ENCODE results near the gene SVEP1. TPM values are rescaled to one million over a fixed set of nuclear protein-coding genes. Genes with fewer than 3 reads are reported as not detected.

SVEP1 gene
- total RNA-seq, 4 donors from 2014 or later = 41.9 to 71.6 (median 60.6) TPM

- peak overlapping the region in 1 of 4 donors; percentile 7 for H3K27ac ChIP-seq (replicated peaks in 1 of 4)
- 73% methylated on average over 1 of the region's 1 CpG for WGBS
Observed at GRCh38 chr9:110486218-110486617, 93.3 kb downstream of the SVEP1 start.

GRCh38 chr9:110479481-110479880 lies 100.1 kb downstream of the SVEP1 start:
- Histone ChIP-seq H3K4me1 (no peaks in the 10 kb centered on the region), H3K27ac (replicated peaks in 1 of 4) (no peak overlapping the region), H3K27me3 (no peaks in the 10 kb centered on the region), H3K36me3 (peaks cover 0 to 16% (median 0%) of the 10 kb centered on the region in 4 donors), H3K4me3 (no peak overlapping the region), H3K9me3 (no peaks in the 10 kb centered on the region)
- TF ChIP-seq POLR2AphosphoS5 (IDR thresholded peaks at IDR 0.05) (no peak), EP300 (IDR thresholded peaks at IDR 0.05) (no peak), POLR2A (IDR thresholded peaks at IDR 0.05; ENCODE audit: low read depth) (no peak), CTCF (IDR thresholded peaks at IDR 0.05) (no peak)
- no peak for DNase-seq (ENCODE audit: extremely low spot score)
- intact Hi-C loops (cut with DNase I) = no loop called here
- WGBS = 69% methylated on average over 5 of the region's 5 CpGs

More at GRCh38 chr9:110486218-110486617, 93.3 kb downstream of the SVEP1 start:
- Histone ChIP-seq H3K27me3 (no peaks in the 10 kb centered on the region), H3K36me3 (peaks cover 0 to 34% (median 0%) of the 10 kb centered on the region in 4 donors), H3K4me1 (peaks cover 0 to 12% (median 4%) of the 10 kb centered on the region in 4 donors), H3K4me3 (no peak overlapping the region), H3K9me3 (no peaks in the 10 kb centered on the region)
- intact Hi-C loops (cut with DNase I) = no loop called here
- no peak for DNase-seq (ENCODE audit: extremely low spot score)
- TF ChIP-seq POLR2AphosphoS5 (IDR thresholded peaks at IDR 0.05) = peak in 1 of 2 donors; percentile 49
- no peak for TF ChIP-seq EP300 (IDR thresholded peaks at IDR 0.05)
- TF ChIP-seq POLR2A (IDR thresholded peaks at IDR 0.05; ENCODE audit: low read depth) = no peak
- no peak for TF ChIP-seq CTCF (IDR thresholded peaks at IDR 0.05)

GRCh38 chr9:110476251-110476650 lies 103.3 kb downstream of the SVEP1 start:
- H3K9me3 ChIP-seq = no peaks in the 10 kb centered on the region
- H3K27me3 ChIP-seq = no peaks in the 10 kb centered on the region
- H3K36me3 ChIP-seq = peaks cover 0 to 5% (median 0%) of the 10 kb centered on the region in 4 donors
- no peak overlapping the region for H3K4me3 ChIP-seq
- 35% methylated on average over 3 of the region's 3 CpGs for WGBS
- intact Hi-C loops (cut with DNase I) = no loop called here
- no peaks in the 10 kb centered on the region for H3K4me1 ChIP-seq
- no peak overlapping the region for H3K27ac ChIP-seq (replicated peaks in 1 of 4)
- no peak for DNase-seq (ENCODE audit: extremely low spot score)
- TF ChIP-seq POLR2A (IDR thresholded peaks at IDR 0.05; ENCODE audit: low read depth) = no peak
- TF ChIP-seq POLR2AphosphoS5 (IDR thresholded peaks at IDR 0.05) = no peak

- no peak for TF ChIP-seq EP300 (IDR thresholded peaks at IDR 0.05)
- TF ChIP-seq POLR2A (IDR thresholded peaks at IDR 0.05; ENCODE audit: low read depth) = no peak
- TF ChIP-seq CTCF (IDR thresholded peaks at IDR 0.05) = no peak
- no peak for TF ChIP-seq POLR2AphosphoS5 (IDR thresholded peaks at IDR 0.05)
- Histone ChIP-seq H3K4me1 (no peaks in the 10 kb centered on the region), H3K27ac (replicated peaks in 1 of 4) (no peak overlapping the region), H3K9me3 (no peaks in the 10 kb centered on the region), H3K4me3 (no peak overlapping the region), H3K27me3 (no peaks in the 10 kb centered on the region), H3K36me3 (peaks cover 0 to 16% (median 0%) of the 10 kb centered on the region in 4 donors)
- intact Hi-C loops (cut with DNase I) = no loop called here
- WGBS = 90% methylated on average over 6 of the region's 6 CpGs
- DNase-seq (ENCODE audit: extremely low spot score) = no peak
Observed at GRCh38 chr9:110472111-110472510, 107.4 kb downstream of the SVEP1 start.

- H3K27ac ChIP-seq (replicated peaks in 1 of 4) = no peak overlapping the region
- intact Hi-C loops (cut with DNase I) = no loop called here
- H3K36me3 ChIP-seq = peaks cover 0 to 16% (median 0%) of the 10 kb centered on the region in 4 donors
- no peaks in the 10 kb centered on the region for H3K27me3 ChIP-seq
- no peak for DNase-seq (ENCODE audit: extremely low spot score)
- TF ChIP-seq CTCF (IDR thresholded peaks at IDR 0.05) = no peak
- no peak for TF ChIP-seq POLR2A (IDR thresholded peaks at IDR 0.05; ENCODE audit: low read depth)
- TF ChIP-seq POLR2AphosphoS5 (IDR thresholded peaks at IDR 0.05) = no peak
- TF ChIP-seq EP300 (IDR thresholded peaks at IDR 0.05) = no peak
- no peaks in the 10 kb centered on the region for H3K9me3 ChIP-seq
- 71% methylated on average over 5 of the region's 5 CpGs for WGBS
- no peak overlapping the region for H3K4me3 ChIP-seq
- no peaks in the 10 kb centered on the region for H3K4me1 ChIP-seq
Observed at GRCh38 chr9:110468950-110469349, 110.6 kb downstream of the SVEP1 start.
